Right kidney (tissue), 1 donor: Measurements from ENCODE around the gene TBCCD1.
A peak's percentile ranks its signal among the peaks of the same experiment; 100 is the strongest.
"Not testable (repeated sequence)": the region's sequence is repeated elsewhere in the genome, so short reads cannot be mapped to it uniquely, and the experiment has no call there.

Experiments used
- DNase-seq: peaks from one replicate; pipeline ENCODE4 v3.0.0-alpha.2; 2016

The TBCCD1 gene

GRCh38 chr3:186552408-186553031 is 14.6 kb downstream of the TBCCD1 start:
- no peak for DNase-seq

- DNase-seq: no peak
Measured at GRCh38 chr3:186551387-186551786, 15.8 kb downstream of the TBCCD1 start.

DNA sequence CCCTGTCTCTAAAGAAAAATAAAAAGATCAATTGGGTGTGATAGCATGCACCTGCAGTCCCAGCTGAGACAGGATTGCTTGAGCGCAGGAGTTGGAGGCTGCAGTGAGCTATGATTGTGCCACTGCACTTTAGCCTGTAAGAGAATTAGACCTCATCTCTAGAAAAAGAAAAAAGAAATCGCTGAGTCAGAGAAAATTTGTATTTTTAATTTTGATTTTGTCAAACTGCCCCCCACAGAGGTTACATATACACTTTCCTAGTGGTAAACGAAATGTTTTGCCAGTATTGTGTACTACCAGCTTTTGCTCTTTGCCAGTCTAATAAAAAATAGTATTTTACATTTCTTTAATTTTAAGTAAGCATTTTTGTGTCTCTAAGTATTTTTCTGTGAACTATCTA is 17.6 kb downstream of the TBCCD1 start:
- DNase-seq: no peak

DNA sequence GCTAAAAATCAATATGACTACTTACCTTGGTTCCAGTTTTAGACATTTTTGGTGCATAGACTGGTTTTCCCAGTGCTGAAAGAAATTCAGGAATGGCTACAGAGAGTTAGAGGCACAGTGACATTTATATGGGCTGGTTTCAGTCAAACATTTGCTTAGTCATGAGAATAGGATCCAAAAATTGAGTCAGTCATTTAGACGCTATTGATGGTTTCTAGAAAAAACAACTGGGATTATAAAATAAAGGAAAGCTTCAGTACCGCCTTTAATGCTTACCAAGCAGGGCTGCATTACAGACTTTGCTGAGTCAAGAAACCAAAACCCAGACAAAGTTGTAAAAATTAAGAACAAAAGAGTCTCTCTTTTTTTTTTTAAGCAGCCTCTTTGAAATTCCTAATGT is 22.9 kb downstream of the TBCCD1 start, which contains the start of gene CRYGS:
Gene CRYGS (minus strand): TSS at position 100 of the 400 bp plus-strand sequence. CDS start 54 bp downstream, at position 46.
- no peak for DNase-seq

GRCh38 chr3:186540835-186541226 is 26.3 kb downstream of the TBCCD1 start:
- no peak for DNase-seq

DNA sequence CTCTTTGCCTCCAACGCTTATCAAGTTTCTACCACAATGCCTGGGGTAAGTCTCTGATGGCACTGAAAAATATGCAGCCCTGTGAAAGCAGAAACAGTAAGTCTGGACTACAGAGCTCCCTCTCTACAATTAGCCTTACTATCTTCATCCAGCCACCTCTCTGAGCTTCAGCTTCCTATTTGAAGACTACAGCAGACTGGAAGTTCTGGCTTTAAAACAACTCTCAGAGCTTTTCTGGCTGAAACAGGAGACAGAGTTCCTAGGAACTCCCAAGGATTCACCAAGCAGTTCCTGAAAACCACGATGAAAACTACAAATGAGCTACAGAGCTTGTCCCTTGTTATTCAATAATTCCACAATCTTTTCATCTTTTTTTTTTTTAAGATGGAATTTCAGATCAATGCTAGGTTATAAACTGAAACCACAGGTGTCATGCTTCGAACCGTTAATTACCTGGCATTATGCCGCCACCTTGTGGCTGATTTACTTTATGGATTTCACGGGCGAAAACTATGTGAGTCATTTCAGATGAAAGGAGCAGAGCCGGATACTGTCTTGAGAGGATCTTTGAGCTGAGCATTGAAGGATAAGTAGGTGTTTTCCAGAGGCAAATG is 26.8 kb downstream of the TBCCD1 start:
- DNase-seq: peak; percentile 42

DNA sequence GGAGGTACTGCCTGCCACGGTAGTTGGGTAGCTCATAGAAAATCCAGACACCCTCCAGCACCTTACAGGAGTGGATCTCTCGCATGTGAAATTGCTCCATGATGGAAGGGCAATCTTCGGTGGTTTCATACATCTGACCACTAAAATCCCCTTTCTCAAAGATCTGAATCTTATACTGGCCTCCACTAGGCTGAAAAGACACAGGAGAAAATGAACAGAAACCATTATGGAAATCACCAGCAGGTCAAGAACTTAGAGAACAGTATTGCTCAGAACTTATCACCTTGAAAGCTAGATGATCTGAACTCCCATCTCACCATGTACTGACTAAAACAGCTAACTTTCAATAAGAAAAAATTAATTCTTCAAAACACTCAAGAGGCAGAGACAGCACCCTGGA is 28.4 kb downstream of the TBCCD1 start:
- no peak for DNase-seq

GRCh38 chr3:186536883-186537844 is 30.0 kb downstream of the TBCCD1 start:
- no peak for DNase-seq

- no peak for DNase-seq
Measured at GRCh38 chr3:186534113-186534669, 32.9 kb downstream of the TBCCD1 start.

DNA sequence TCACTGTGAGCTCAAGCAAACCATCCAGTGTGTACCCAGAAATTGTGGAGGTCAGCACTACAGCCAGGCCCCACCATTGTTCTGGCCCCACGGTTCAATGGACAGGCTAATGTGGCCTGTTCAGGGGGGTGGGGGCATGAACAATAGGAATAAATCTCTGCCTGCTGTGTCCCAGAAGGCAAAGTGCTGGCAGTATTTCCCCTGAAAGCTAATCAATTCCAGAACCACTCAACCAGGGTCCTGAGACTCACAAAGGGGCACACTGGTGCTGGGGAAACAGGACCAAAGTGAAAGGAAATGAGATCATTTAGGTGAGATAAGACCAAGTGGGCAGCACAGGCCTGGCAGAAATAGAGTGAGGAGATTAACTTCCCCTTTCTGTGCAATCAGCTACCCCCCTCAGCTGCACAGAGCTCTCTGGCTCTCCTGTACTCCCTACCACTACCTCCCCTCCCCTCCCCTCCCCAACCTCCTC is 34.5 kb downstream of the TBCCD1 start:
- peak; percentile 22 for DNase-seq

DNA sequence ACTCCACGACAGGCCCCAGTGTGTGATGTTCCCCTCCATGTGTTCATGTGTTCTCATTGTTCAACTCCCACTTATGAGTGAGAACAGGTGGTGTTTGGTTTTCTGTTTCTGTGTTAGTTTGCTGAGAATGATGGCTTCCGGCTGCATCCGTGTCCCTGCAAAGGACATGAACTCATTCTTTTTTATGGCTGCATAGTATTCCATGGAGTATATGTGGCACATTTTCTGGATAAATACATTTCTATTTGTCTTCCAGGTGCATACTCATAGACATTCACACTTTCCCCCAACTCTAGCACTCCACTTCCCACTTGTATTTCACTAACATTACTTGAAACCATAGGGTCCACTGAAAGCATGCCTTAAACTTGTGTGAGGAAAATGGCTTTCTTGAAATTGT is 35.4 kb downstream of the TBCCD1 start:
- DNase-seq: not testable (repeated sequence)

DNA sequence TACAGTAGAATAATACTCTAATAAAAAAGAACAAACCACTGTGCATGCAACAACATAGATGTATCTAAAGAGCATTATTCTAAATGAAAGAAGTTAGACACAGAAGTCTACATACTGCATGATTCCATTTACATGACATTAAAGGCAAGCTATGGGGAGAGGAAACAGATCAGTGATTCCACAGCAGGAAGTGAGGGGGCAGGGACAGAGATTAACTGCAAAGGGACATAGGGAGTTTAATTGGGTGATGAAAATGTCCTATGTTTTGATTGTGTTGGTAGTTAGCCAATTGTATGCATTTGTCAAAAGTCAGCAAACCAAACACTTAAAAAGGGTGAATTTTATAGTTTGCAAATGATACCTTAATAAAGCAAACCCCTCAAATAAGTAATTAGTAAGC is 36.7 kb downstream of the TBCCD1 start:
- no peak for DNase-seq

DNA sequence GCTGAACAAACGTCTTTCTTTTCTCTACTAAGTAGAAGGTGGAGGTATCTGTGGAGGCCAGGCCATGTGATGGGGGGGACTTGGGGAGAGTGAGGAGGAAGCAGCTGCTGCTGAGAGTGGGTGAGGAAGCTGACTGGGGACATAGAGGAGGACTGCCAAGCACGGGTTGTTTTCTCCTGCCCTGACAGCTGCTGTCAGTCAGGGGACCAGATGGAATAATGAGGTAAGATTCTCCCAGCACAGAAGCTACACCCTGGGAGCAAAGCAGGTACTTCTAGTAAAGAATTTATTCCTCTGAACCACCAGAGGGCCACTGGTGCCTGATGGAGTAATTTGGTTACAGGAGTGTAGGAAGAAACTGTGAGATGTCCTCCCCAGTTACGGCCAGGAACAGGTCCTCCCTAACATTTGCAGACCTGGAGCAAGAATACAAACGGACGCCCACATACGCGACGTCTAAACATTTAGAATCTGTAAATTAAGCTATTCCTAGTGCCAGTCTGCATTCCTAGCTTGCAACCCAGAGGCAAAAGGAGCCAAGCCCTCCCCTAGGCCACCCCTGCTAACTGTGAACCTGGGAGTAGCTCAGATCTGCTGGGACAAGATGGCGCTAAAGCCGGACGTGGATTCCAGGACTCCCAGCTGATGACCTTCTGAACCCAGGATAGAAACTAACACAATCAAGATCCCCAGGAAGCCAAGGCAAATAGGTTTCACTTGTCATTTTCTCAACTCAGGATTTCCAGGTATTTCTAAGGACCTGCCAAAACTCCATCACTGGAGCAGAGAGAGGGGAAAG is 37.7 kb downstream of the TBCCD1 start:
- no peak for DNase-seq

DNA sequence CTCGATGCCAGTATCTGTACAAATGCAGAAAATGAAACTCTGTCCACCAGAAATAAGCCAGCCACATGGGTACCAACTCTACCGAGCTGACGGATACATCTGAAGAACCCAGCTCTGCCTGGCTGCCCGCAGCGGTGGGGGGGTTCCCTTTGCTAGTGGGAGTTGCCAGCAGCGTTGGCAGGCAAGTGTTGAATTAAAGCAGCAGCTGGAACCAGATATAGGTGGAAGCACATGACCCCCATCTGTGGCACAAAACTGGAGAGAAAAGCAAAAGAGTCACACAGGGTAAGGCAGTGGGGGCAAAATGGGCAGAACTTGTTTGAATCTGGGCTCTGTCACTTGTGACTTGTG is 40.9 kb downstream of the TBCCD1 start:
- peak; percentile 22 for DNase-seq

DNA sequence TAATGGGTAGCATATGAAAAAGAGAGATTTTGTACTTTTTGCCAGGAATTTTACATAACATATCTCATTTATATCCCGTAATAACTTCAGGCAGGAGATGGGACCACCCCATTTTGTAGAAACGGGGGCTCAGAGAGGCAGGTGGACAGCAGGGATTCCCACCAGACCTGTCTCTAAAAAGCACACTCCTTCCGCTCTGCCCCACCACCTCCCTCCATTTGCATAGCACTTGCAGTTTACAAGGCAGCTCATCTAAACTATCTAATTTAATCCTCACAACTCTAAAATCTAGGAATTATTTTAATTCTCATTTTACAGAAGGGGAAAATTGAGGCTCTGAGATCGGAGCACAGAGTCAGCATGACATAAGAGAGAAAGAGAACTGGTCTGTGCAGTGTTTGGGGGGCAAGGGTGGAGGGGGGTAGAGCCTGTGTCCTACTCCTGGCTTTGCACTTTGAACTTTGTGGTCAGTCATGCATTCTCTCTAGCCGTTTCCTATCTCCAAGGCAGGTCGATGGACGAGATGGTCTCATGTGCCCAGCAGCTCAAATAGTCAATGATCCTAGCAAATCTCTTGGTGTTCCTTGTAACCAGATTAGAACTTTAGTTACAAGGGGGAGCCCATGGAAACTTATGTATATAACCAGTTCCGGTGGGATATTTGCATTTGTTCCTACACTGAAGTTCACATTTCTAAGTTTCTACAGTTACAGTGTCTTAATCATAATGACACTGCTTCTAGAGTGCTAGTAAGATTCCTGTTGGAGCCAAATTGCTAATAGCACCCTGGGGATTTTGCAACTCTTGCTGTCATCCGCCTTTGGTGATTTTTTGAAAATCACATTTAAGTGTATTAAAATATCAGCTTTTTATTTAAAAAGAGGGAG is 41.5 kb downstream of the TBCCD1 start:
- DNase-seq: no peak

DNA sequence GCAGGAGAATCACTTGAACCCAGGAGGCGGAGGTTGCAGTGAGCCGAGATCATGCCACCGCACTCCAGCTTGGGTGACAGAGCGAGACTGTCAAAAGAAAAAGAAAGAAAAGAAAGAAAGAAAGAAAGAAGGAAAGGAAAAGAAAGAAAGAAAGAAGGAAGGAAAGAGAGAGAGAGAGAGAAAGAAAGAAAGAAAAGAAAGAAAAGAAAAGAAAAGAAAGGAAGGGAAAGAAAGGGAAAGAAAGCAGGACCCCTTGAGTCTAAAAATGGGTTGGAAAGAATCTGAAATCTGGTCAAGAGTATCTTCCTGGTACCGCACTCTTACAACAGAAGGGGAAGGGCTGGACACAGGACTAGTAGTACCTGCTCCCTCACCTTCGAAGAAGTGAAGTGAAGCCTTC is 42.5 kb downstream of the TBCCD1 start:
- DNase-seq: no peak

DNA sequence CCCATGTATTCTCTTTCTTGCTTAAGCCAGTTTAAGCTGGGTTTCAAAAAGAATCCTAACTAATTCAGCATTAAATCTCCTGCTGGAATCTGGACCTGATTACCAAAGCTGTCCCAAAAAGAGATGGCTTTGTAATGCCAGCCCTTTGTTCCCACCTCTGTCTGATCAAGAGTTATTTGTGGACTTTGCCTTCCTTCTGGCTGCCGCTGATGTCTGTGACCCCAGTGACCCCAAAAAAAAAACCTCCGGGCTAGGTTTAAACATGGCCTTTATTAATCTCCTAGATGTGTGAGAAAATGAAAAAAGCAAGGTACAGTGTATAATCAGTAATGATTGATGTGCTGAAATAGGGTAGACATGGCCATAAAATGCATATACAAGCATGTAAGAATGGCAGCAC is 43.7 kb downstream of the TBCCD1 start:
- DNase-seq: no peak

GRCh38 chr3:186523022-186523421 is 44.1 kb downstream of the TBCCD1 start:
- DNase-seq: no peak

DNA sequence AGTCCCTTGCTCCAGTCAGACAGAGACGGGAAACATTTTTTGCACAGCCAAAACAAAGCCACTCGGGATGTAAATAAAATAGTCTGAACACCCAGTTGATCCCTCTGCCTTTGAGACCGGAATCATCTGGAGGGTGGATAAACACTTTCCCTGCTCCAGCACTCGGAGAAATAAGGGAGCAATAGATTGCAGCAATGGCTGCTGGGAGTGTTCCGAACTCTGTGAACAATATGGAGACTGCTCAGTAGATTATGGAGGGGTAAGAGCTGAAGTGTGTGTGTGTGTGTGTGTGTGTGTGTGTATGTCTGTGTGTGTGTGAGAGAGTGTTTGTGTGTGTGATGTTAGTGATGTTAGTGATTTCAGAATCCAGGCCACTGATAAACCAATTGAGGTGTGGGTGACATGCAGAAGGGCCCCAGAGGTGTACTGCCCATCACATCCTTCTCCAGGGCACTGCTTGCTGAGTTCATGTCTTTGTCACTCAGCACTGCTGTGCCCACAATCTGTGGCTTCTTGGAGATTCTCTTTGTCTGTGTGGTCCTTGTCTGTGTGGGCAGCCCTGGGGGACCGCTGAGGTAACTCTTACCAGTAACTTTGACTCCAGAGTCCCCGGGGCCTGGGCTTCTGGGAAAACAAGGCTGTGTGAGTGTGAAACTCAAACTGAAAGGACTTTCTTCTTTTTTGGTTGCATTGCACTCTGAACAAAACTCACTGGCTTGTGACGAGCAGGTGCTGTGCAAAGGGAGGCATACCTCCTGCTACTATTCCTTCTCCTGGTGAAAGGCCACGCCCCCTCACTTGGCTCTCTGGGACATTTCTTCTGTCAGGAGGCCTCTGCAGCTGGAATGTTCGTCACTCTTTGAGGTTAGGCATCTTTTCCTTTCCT is 45.9 kb downstream of the TBCCD1 start:
- DNase-seq: no peak

GRCh38 chr3:186520431-186520830 is 46.7 kb downstream of the TBCCD1 start:
- no peak for DNase-seq
